Measurements from ENCODE around the gene SMIM13. TPM values are rescaled to one million over a fixed set of nuclear protein-coding genes. Genes with fewer than 3 reads are reported as not detected.
"Not testable (repeated sequence)": the region's sequence is repeated elsewhere in the genome, so short reads cannot be mapped to it uniquely, and the experiment has no call there.

Gene SMIM13
- total RNA-seq, 1 donor: 15.5 TPM

- DNase-seq (ENCODE audit: low read depth): no peak
- no peak for TF ChIP-seq CTCF (IDR thresholded peaks at IDR 0.05; ENCODE audit: insufficient read depth, low read depth, low read length)
- no peak overlapping the region for H3K4me3 ChIP-seq (ENCODE audit: low read depth, low read length)
Measured at GRCh38 chr6:11101417-11101816, 7.8 kb downstream of the SMIM13 start.

- no peak for TF ChIP-seq CTCF (IDR thresholded peaks at IDR 0.05; ENCODE audit: insufficient read depth, low read depth, low read length)
- no peak for DNase-seq (ENCODE audit: low read depth)
Measured at GRCh38 chr6:11103065-11103464, 9.4 kb downstream of the SMIM13 start.

DNA sequence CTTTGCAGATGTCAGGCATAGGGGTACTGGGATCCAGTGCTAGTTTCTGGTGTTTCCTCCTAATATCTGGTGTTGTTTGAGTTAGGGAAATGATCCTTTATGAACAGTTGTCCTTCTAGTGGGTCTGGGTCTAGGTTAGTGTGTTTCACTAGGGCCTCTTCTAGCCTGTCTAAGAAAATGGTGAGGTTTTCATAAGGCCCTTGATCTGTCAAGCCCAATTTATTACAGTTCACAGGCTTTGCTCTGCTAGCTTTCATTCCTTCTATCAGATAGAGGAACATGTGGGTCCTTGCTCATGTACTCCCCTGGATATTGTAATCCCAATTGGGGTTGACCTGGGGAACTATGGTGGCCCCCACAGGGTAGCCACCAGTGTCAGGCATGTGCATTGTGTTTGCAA, 15.1 kb downstream of the SMIM13 start:
- no peak overlapping the region for H3K4me3 ChIP-seq (ENCODE audit: low read depth, low read length)
- TF ChIP-seq CTCF (IDR thresholded peaks at IDR 0.05; ENCODE audit: insufficient read depth, low read depth, low read length): no peak
- DNase-seq (ENCODE audit: low read depth): no peak

More at GRCh38 chr6:11103065-11103464, 9.4 kb downstream of the SMIM13 start:
- no peak overlapping the region for H3K4me3 ChIP-seq (ENCODE audit: low read depth, low read length)

- no peak for DNase-seq (ENCODE audit: low read depth)
- no peak for TF ChIP-seq CTCF (IDR thresholded peaks at IDR 0.05; ENCODE audit: insufficient read depth, low read depth, low read length)
- peak within 1 kb of the TSS; percentile 31 for H3K4me3 ChIP-seq (ENCODE audit: low read depth, low read length)
Measured at GRCh38 chr6:11110921-11111768, 17.5 kb downstream of the SMIM13 start, which contains the start of gene ERVFRD-1. Gene ERVFRD-1 (minus strand): TSS chr6:11111725. CDS start chr6:11105310, 6,415 bp downstream.

DNA sequence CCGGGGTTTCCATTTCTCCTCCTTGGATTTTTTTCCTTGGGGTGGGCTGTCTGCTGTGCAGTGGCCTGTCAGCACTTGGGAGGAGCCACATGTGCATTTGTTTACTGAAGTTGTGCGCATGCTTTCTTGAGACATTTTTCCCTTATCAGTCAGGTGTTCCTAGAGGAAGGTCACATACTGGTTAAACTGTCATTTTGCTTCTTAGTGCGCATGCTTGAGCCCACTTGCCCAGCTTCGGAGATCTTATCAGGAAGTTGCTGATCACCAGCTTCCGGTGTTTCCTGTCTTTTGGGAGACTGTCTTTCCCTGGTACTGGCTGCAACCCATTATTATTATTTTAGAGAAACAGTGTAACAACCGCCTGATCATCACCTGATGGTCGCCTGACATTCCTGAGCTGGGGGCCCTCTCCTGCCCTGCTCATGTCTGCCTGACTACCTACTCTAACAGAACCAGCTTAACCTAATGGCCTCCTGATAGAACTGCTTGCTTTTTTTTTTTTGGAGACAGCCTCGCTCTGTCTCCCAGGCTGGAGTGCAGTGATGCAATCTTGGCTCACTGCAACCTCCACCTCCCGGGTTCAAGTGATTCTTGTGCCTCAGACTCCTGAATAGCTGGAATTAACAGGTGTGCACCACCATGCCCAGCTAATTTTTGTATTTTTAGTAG, 18.3 kb downstream of the SMIM13 start:
- peak overlapping the region; percentile 31 for H3K4me3 ChIP-seq (ENCODE audit: low read depth, low read length)
- TF ChIP-seq CTCF (IDR thresholded peaks at IDR 0.05; ENCODE audit: insufficient read depth, low read depth, low read length): no peak

DNA sequence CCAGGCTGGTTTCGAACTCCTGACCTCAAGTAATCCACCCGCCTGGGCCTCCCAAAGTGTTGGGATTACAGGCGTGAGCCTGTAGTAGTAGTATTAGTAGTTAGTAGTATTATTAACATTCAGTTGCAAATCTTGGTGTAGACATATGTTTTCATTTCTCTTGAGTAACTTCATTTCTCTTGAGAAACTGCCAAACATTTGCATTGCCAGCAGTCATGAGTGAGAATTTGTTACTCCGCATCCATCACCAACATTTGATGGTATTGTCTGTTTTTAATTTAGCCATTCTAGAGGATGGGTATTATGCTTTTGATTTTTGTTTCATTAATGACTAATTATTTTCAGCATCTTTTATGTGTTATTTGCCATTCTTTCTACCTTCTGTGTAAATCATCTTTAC, 19.4 kb downstream of the SMIM13 start:
- DNase-seq (ENCODE audit: low read depth): peak; percentile 48

More for the DNA sequence above, 18.3 kb downstream of the SMIM13 start:
- peak; percentile 57 for DNase-seq (ENCODE audit: low read depth)

GRCh38 chr6:11115808-11116536, 22.3 kb downstream of the SMIM13 start:
- H3K4me3 ChIP-seq (ENCODE audit: low read depth, low read length); DNase-seq (ENCODE audit: low read depth): not testable (repeated sequence)

More for the DNA sequence above, 19.4 kb downstream of the SMIM13 start:
- H3K4me3 ChIP-seq (ENCODE audit: low read depth, low read length): no peak overlapping the region
- no peak for TF ChIP-seq CTCF (IDR thresholded peaks at IDR 0.05; ENCODE audit: insufficient read depth, low read depth, low read length)

Data from fibroblast of villous mesenchyme (primary cell).